Nephron progenitor cell (in vitro differentiated cells): Measurements from ENCODE around the gene ATF7IP2.

Experiments
- DNase-seq: peaks from one replicate; pipeline ENCODE4 v3.0.0; 2021
- H3K27ac Mint-ChIP-seq: 2 replicates; pipeline ENCODE4 v1.8.0; 2021; ENCODE audit warnings: mild to moderate bottlenecking, moderate library complexity, mixed read lengths
- H3K27me3 Mint-ChIP-seq: 2 replicates; pipeline ENCODE4 v1.8.0; 2021; ENCODE audit warnings: mild to moderate bottlenecking, low read depth, mixed read lengths; ENCODE audit not compliant: poor library complexity
- H3K36me3 Mint-ChIP-seq: 2 replicates; pipeline ENCODE4 v1.8.0; 2021; ENCODE audit warnings: low read depth, mixed read lengths
- H3K4me1 Mint-ChIP-seq: 2 replicates; pipeline ENCODE4 v1.8.0; 2021; ENCODE audit warnings: mixed read lengths
- H3K4me3 Mint-ChIP-seq: 2 replicates; pipeline ENCODE4 v1.8.0; 2021; ENCODE audit warnings: mild to moderate bottlenecking, moderate library complexity, mixed read lengths
- H3K9me3 Mint-ChIP-seq: 2 replicates; pipeline ENCODE4 v1.8.0; 2021; ENCODE audit warnings: mild to moderate bottlenecking, moderate library complexity, mixed read lengths
- CTCF ChIP-seq: fragments of 200-600 bp; sonication (generic); IDR thresholded peaks from 2 replicates; pipeline ENCODE4 v1.5.0; 2021; ENCODE audit warnings: antibody characterized with exemption

The ATF7IP2 gene

GRCh38 chr16:10525214-10525825, 139.5 kb downstream of the ATF7IP2 start:
- no peak for DNase-seq
- Mint-ChIP-seq H3K9me3 (no peaks in the 10 kb centered on the region), H3K36me3 (peaks cover 8% of the 10 kb centered on the region), H3K27me3 (peaks cover 5% of the 10 kb centered on the region), H3K4me1 (peaks cover 9% of the 10 kb centered on the region), H3K4me3 (no peak overlapping the region), H3K27ac (peak overlapping the region; percentile 48)
- TF ChIP-seq CTCF: no peak

GRCh38 chr16:10526962-10527361, 141.1 kb downstream of the ATF7IP2 start:
- Mint-ChIP-seq H3K4me1 (peaks cover 9% of the 10 kb centered on the region), H3K27ac (no peak overlapping the region), H3K36me3 (peaks cover 8% of the 10 kb centered on the region), H3K9me3 (no peaks in the 10 kb centered on the region), H3K4me3 (no peak overlapping the region), H3K27me3 (peaks cover 9% of the 10 kb centered on the region)
- DNase-seq: no peak
- no peak for TF ChIP-seq CTCF

- Mint-ChIP-seq H3K27me3 (peaks cover 8% of the 10 kb centered on the region), H3K36me3 (peaks cover 8% of the 10 kb centered on the region)
These were observed 142.8 kb downstream of the ATF7IP2 start for GRCh38 chr16:10528635-10529034.

GRCh38 chr16:10529895-10530669, 144.2 kb downstream of the ATF7IP2 start:
- Mint-ChIP-seq H3K4me1 (peaks cover 10% of the 10 kb centered on the region), H3K36me3 (peaks cover 14% of the 10 kb centered on the region), H3K4me3 (no peak overlapping the region), H3K27me3 (peaks cover 6% of the 10 kb centered on the region), H3K9me3 (no peaks in the 10 kb centered on the region), H3K27ac (no peak overlapping the region)
- DNase-seq: no peak
- TF ChIP-seq CTCF: no peak

More at GRCh38 chr16:10528635-10529034, 142.8 kb downstream of the ATF7IP2 start:
- no peak for DNase-seq
- Mint-ChIP-seq H3K9me3 (no peaks in the 10 kb centered on the region), H3K27ac (no peak overlapping the region), H3K4me3 (no peak overlapping the region), H3K4me1 (peaks cover 6% of the 10 kb centered on the region)
- TF ChIP-seq CTCF: no peak

- Mint-ChIP-seq H3K27ac (no peak overlapping the region), H3K36me3 (peaks cover 8% of the 10 kb centered on the region), H3K27me3 (peaks cover 6% of the 10 kb centered on the region), H3K4me1 (peaks cover 15% of the 10 kb centered on the region), H3K9me3 (no peaks in the 10 kb centered on the region), H3K4me3 (no peak overlapping the region)
- DNase-seq: no peak
- no peak for TF ChIP-seq CTCF
These were observed 144.8 kb downstream of the ATF7IP2 start for GRCh38 chr16:10530685-10531084.
